SH-SY5Y (cell line): ENCODE measurements around the gene DOK7.

Experiments
- GATA2 ChIP-seq: IDR thresholded peaks from 2 replicates; pipeline ENCODE4 v1.6.1; 2011; ENCODE audit warnings: mild to moderate bottlenecking, low read depth, low read length
- GATA3 ChIP-seq: IDR thresholded peaks from 2 replicates; pipeline ENCODE4 v1.6.1; 2011; ENCODE audit warnings: low read depth, mild to moderate bottlenecking, low read length, moderate library complexity

The DOK7 gene

DNA sequence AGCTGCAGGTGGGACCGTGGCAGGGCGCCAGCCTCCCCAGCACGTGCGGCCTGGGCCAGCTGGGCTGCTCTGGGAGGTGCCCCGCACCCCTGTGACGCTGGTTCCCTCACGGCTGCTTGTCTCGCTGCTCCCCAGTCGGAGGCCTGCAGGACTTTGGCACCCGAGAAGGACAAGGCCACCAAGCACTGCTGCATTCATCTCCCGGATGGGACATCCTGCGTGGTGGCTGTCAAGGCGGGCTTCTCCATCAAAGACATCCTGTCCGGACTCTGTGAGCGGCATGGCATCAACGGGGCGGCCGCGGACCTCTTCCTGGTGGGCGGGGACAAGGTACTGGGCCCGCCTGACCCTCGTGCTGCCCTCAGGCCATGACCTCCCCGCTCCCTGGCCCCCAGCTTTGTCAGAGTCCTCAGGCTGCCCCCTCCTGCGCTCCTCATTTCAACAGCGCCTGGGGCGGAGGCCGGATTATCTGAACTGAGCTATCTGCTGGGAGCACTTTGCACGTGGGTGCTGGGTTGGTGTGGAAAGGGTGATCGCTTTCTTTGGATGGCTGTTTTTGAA is 40.8 kb upstream of the DOK7 start:
- TF ChIP-seq GATA2 (no peak), GATA3 (no peak)

DNA sequence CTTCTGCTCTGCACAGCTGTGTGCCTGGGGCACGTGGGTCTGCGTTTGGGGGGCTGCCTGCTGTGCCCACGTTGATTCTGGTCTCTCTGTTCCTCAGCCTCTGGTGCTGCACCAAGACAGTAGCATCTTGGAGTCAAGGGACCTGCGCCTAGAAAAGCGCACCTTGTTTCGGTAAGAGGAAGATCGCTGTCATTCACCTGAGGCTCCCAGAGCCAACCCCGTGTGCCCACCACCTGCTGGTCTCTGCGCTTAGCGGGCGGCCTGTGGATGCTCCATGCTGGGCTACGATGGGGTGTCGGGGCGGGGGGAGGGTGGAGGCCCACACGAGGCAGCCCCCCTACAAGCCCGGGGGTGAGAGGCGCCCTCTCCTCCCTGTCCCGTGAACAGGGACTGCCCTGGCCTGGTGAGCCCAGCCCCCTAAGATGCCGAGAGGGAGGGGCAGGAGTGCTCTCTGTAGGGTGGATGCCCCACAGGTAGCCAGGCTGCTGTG is 40.3 kb upstream of the DOK7 start:
- TF ChIP-seq GATA2 (no peak), GATA3 (no peak)

DNA sequence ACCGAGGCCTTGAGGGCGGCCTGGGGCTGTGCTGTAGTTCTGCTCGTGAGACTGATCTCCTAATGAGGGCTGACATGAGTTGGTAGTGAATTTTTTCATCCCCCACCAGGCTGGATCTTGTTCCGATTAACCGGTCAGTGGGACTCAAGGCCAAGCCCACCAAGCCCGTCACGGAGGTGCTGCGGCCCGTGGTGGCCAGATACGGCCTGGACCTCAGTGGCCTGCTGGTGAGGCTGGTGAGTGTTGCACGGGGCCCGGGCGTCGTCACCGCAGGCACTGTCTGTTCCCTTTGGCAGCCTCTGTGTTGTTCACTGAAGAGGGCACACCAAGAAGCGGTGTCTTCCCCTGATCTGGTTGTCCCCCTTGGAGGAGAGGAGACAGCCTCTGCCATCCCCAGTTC is 39.7 kb upstream of the DOK7 start:
- no peak for TF ChIP-seq GATA2
- TF ChIP-seq GATA3, result no peak

GRCh38 chr4:3423952-3424351 is 39.2 kb upstream of the DOK7 start:
- no peak for TF ChIP-seq GATA3
- no peak for TF ChIP-seq GATA2

GRCh38 chr4:3424522-3425095 is 38.5 kb upstream of the DOK7 start:
- TF ChIP-seq GATA3 (no peak), GATA2 (no peak)

DNA sequence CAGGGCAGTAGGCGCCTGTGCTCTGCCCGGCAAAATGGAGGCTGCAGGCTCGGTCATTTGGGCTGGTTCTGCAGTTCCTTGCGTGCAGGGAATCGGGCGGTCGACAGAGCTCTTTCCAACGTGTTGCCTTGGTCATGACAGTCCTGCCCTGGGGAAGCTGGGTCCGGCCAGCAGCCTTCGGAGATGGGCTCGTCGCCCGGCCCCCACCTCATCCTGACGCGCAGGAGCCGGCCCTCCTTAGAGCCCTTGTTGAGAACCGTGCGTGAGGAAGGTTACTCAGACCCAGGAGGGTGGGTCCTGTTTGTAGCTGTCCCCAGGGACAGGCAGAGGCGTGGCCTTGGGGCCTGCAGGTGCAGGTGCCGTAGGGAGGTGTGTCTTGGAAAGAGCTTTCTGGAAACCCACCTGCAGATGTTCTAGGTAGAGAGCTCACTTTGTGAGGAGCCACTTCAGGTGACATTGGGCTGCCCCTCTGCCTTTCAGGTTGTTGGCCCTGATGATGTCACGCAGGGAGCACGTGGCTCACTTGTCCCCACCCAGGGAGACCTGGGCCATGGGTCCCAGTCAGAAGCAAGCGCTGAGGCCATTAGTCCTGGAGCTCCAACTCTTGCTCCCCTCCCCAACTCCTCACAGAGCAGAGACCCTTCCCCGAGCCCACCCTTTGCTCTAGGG is 36.5 kb upstream of the DOK7 start:
- no peak for TF ChIP-seq GATA2
- TF ChIP-seq GATA3, result no peak

DNA sequence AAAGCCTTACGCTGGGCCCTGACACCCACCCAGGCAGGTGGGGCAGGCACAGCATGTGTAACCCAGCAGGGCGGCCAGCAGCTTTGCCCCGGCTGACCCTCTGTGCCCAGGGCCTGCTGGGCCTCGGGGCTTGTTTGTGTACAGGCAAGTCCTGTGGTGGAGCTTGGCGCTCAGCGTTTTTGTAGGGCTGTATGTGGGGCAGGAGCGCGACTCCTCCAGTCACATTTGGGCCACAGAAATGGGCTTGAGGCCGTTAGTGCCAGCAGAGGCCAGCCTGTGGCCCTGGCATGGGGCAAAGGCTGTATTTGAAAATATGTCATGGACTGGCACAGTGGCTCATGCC is 36.0 kb upstream of the DOK7 start:
- TF ChIP-seq GATA3, result no peak
- TF ChIP-seq GATA2, result no peak

GRCh38 chr4:3427706-3428446 is 35.2 kb upstream of the DOK7 start:
- TF ChIP-seq GATA3 (no peak), GATA2 (no peak)

DNA sequence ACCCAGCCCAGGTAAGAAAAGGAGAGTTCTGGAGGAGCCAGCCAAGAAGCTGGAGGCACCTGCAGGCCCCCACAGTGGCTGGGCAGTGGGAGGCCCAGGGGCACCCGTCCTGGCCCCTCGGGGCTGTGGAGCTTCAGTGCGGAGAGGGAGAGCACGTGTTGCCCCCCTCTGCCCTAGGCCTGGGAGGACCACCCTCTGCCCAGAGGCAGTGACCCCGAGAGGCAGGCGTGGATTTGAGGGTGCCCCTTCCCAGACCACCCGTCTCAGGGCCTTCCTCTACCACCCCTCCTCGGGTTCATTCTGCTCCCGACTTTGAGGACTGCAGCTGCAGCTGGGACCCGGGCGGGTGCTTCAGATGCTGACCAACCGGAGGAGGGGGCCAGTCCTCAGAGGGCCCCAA is 33.5 kb upstream of the DOK7 start:
- TF ChIP-seq GATA2 (no peak), GATA3 (no peak)

GRCh38 chr4:3430524-3430923 is 32.6 kb upstream of the DOK7 start:
- no peak for TF ChIP-seq GATA3

DNA sequence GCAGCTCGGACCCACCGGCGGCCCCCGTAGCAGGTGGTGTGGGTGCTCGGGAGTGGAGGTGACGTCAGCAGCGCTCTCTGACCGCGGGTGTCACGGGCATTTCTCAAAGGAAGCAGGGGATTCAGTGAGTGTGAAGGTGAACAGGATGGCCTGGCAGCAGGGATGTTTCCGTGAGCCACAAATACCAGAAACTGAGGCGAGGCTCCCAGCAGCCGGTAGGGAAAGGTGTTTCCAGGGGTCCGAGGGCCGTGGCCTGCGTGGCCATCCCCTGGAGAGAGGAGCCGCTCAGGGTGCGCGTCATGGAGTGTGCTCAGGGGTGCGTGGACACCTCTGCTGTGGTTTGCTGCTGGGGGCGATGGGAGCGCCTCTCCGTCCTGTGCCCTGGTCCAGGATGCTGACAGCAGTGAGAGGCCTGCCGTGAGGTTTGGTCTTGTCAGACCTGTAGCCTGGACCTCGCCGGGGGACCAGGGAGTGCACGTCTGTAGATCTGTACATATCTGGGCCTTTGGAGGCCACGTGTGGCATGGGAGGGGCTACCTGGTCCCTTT is 31.6 kb upstream of the DOK7 start:
- TF ChIP-seq GATA2 (no peak), GATA3 (no peak)

- no peak for TF ChIP-seq GATA2
- no peak for TF ChIP-seq GATA3
Measured at GRCh38 chr4:3432381-3432790, 30.7 kb upstream of the DOK7 start.

GRCh38 chr4:3433138-3433869 is 29.8 kb upstream of the DOK7 start:
- no peak for TF ChIP-seq GATA2
- no peak for TF ChIP-seq GATA3

DNA sequence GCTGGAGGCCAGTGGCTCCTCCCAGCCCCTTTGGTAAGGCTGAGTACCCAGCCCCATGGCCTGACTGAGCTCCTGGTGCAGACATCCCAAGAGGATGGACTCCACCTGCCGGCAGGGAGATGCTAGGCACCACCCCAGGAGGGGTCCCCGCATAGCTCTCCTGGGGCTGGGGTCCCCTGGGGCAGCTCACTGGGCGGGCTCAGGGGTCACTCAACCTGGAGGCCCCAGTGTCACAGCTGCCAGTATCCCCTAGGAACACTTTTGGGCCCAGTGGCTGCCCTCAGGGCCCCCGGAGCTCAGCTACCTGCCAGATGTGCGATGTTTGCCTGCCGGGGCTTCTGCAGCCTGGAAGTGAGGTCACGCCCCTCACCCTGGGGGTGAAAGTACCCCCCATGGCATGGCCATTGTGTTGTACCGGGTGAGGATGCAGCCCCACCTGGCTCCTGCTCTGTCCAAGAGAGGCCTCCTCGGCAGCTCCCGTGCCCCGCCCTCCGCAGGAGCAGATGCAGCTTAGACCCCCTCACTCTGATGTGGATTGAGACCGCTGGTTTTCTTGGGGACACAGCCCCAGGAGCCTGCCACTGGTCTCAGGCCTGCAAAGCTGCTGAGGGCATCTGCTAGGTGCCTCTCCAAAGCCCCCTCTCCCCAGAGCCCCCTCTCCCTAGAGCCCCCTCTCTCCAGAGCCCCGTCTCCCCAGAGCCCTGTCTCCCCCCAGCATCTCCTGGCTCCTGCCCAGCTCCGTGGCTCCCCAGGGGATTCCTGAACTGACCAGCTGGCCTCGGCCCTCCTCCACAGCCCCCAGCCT is 28.0 kb upstream of the DOK7 start:
- TF ChIP-seq GATA3, result no peak
- TF ChIP-seq GATA2, result no peak
